Panc1 (cell line): ENCODE measurements around the gene EFTUD2.

Experiments used
- CTCF ChIP-seq: fragments of 450-650 bp; IDR thresholded peaks from 2 replicates; pipeline ENCODE4 v1.5.1; 2017; ENCODE audit warnings: mild to moderate bottlenecking
- POLR2AphosphoS5 ChIP-seq: IDR thresholded peaks from 2 replicates; pipeline ENCODE4 v1.6.1; 2012; ENCODE audit warnings: mild to moderate bottlenecking, low read depth, low read length, moderate library complexity
- REST ChIP-seq, 2 experiments: IDR thresholded peaks; 2 replicates each; pipeline ENCODE4 v1.6.1; 2011 to 2012; ENCODE audit warnings: low read depth in 2 of 2, control low read depth in 1 of 2, low read length in 1 of 2, mild to moderate bottlenecking in 1 of 2, moderate library complexity in 1 of 2; ENCODE audit not compliant: insufficient read depth in 1 of 2
- SIN3A ChIP-seq: IDR thresholded peaks from 2 replicates; pipeline ENCODE4 v1.6.1; 2012; ENCODE audit warnings: low read depth, mild to moderate bottlenecking, low read length, moderate library complexity, borderline replicate concordance; ENCODE audit not compliant: insufficient read depth
- TCF7L2 ChIP-seq: IDR thresholded peaks from 2 replicates; pipeline ENCODE4 v1.6.1; 2011; ENCODE audit warnings: mild to moderate bottlenecking, low read depth, low read length, inconsistent platforms

- TF ChIP-seq CTCF (no peak), REST (IDR thresholded peaks at IDR 0.05; ENCODE audit: insufficient read depth in 1 of 2, low read depth in 2 of 2, low read length in 1 of 2) (no peak), POLR2AphosphoS5 (no peak), SIN3A (no peak), TCF7L2 (no peak)
Observed at GRCh38 chr17:44917456-44917855, 18.2 kb upstream of the EFTUD2 start.
